Keratinocyte (primary cell): ENCODE data around the gene PYGM. TPM values are rescaled to one million over a fixed set of nuclear protein-coding genes. Genes with fewer than 3 reads are reported as not detected.

Experiments
- DNase-seq: peaks from one replicate; pipeline ENCODE4 v3.0.0-alpha.2; 2011; ENCODE audit warnings: low read depth, missing footprints, low spot score
- FAIRE-seq: peaks from 2 replicates; lab custom pipeline; 2011; peaks lifted over from hg19 to GRCh38; lab: Jason Lieb, UNC
- H2AFZ ChIP-seq: 2 replicates; pipeline ENCODE4 v1.6.0; 2012; ENCODE audit warnings: low read length, control low read depth, inconsistent platforms; ENCODE audit not compliant: control insufficient read depth
- H3K27ac ChIP-seq: 2 replicates; pipeline ENCODE4 v1.5.1; 2011; ENCODE audit warnings: low read length; ENCODE audit not compliant: control insufficient read depth, insufficient read depth
- H3K27me3 ChIP-seq: 3 replicates; pipeline ENCODE4 v1.6.0; 2011; ENCODE audit warnings: low read length; ENCODE audit not compliant: control insufficient read depth, insufficient read depth; ENCODE audit errors: extremely low read depth
- H3K36me3 ChIP-seq, 2 experiments: 2 replicates in 1 of 2; 3 replicates in 1 of 2; pipeline ENCODE4 v1.5.1; 2011; ENCODE audit warnings: low read length in 2 of 2, mild to moderate bottlenecking in 1 of 2; ENCODE audit not compliant: control insufficient read depth in 2 of 2, insufficient read depth in 2 of 2; ENCODE audit errors: extremely low read depth in 1 of 2
- H3K4me1 ChIP-seq: 3 replicates; pipeline ENCODE4 v1.5.1; 2011; ENCODE audit warnings: low read length; ENCODE audit not compliant: control insufficient read depth, insufficient read depth; ENCODE audit errors: extremely low read depth
- H3K4me2 ChIP-seq: 3 replicates; pipeline ENCODE4 v1.6.0; 2011; ENCODE audit warnings: low read depth, low read length; ENCODE audit not compliant: control insufficient read depth, insufficient read depth; ENCODE audit errors: extremely low read depth
- H3K4me3 ChIP-seq, 3 experiments: fragments of 200-600 bp in 1 of 3; sonication (generic) in 1 of 3; 2 replicates in 2 of 3; 3 replicates in 1 of 3; pipeline ENCODE4 v1.5.1; 2011 to 2016; ENCODE audit warnings: low read length in 3 of 3, mild to moderate bottlenecking in 3 of 3, control low read depth in 2 of 3, inconsistent platforms in 1 of 3, low read depth in 1 of 3, mixed read lengths in 1 of 3, mixed run types in 1 of 3, moderate library complexity in 1 of 3; ENCODE audit not compliant: control insufficient read depth in 2 of 3, insufficient read depth in 2 of 3; ENCODE audit errors: extremely low read depth in 1 of 3
- H3K79me2 ChIP-seq: 2 replicates; pipeline ENCODE4 v1.6.0; 2012; ENCODE audit warnings: low read length; ENCODE audit not compliant: control insufficient read depth, insufficient read depth
- H3K9ac ChIP-seq: 3 replicates; pipeline ENCODE4 v1.6.0; 2011; ENCODE audit warnings: low read length; ENCODE audit not compliant: control insufficient read depth, insufficient read depth; ENCODE audit errors: extremely low read depth
- H3K9me1 ChIP-seq: 3 replicates; pipeline ENCODE4 v1.6.0; 2011; ENCODE audit warnings: low read length; ENCODE audit not compliant: control insufficient read depth, insufficient read depth; ENCODE audit errors: extremely low read depth
- H3K9me3 ChIP-seq: 2 replicates; pipeline ENCODE4 v1.5.1; 2012; ENCODE audit warnings: low read depth, low read length; ENCODE audit not compliant: control insufficient read depth
- H4K20me1 ChIP-seq: 3 replicates; pipeline ENCODE4 v1.6.0; 2011; ENCODE audit warnings: low read length; ENCODE audit not compliant: control insufficient read depth, insufficient read depth; ENCODE audit errors: extremely low read depth
- EZH2 ChIP-seq: IDR thresholded peaks from one replicate; pipeline ENCODE4 v1.6.1; 2012; ENCODE audit warnings: inconsistent platforms, mild to moderate bottlenecking, low read length, moderate library complexity
- dilution Hi-C: fragments of 300-500 bp; cut with MboI; formaldehyde crosslinking; loops from one replicate; pipeline ENCODE4 v1.7.0; 2020; ENCODE audit warnings: low sequenced_read_pairs; ENCODE audit not compliant: extremely low pct_ligation_motif_present
- polyA plus RNA-seq, 5 experiments: library from polyadenylated mRNA; depleted of rRNA in 3 of 5; stranded (reverse) in 3 of 5; stranded (forward) in 1 of 5; unstranded in 1 of 5; fragments of >200 nt; gene quantifications; 1 replicate in 1 of 5; 2 replicates in 3 of 5; 3 replicates in 1 of 5; pipeline versions ENCODE4 v1.2.1 to v1.2.3, GENCODE V29; 2011 to 2012; ENCODE audit warnings: missing spikeins in 2 of 5, low read depth in 1 of 5, low replicate concordance in 1 of 5
- TF ChIP-seq, protein P1 (sequence below), 3 experiments: IDR thresholded peaks in 1 of 3; conservative IDR thresholded peaks in 1 of 3; optimal IDR thresholded peaks in 1 of 3; 2 replicates in 2 of 3; 3 replicates in 1 of 3; pipeline versions ENCODE3 to v1.5.1; 2011; ENCODE audit warnings: low read length in 3 of 3, mild to moderate bottlenecking in 3 of 3, moderate library complexity in 2 of 3, control low read depth in 1 of 3, inconsistent platforms in 1 of 3; ENCODE audit not compliant: insufficient read depth in 2 of 3; ENCODE audit errors: extremely low read depth in 1 of 3

The PYGM gene
- polyA plus RNA-seq, 1 donor (not counting 4 experiments of a cell fraction or from before 2014, with no cell fraction given): 0.05 TPM

DNA sequence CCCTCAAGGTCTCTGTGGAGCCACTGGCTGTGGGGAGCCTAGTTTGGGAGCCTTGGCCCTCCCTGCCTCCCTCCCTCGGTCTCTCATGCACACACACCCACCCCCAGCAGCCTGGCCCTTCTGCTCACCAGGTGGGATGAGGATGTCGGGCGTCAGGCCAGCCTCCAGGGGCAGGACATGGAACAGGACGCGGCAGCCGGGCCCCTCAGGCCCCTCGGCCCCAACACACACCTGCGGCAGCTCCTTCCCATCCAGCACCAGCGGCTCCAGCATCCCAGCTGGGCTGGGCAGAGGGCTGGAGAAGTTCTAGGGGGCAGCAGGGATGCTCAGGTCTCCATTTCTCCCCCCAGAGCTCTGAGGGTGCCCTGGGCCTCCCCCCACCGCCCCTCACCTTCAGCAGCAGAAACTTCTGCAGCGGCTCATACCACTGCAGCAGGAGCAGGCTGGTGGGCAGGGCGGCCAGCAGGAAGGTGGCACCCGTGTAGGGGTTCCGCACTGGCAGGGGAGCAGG lies 32.1 kb upstream of the PYGM start:
- H3K27me3 ChIP-seq: no peaks in the 10 kb centered on the region
- no peaks in the 10 kb centered on the region for H4K20me1 ChIP-seq
- H3K36me3 ChIP-seq: peaks cover 0 to 7% of the 10 kb centered on the region in 2 experiments
- no peak for TF ChIP-seq EZH2
- TF ChIP-seq, protein P1, sequence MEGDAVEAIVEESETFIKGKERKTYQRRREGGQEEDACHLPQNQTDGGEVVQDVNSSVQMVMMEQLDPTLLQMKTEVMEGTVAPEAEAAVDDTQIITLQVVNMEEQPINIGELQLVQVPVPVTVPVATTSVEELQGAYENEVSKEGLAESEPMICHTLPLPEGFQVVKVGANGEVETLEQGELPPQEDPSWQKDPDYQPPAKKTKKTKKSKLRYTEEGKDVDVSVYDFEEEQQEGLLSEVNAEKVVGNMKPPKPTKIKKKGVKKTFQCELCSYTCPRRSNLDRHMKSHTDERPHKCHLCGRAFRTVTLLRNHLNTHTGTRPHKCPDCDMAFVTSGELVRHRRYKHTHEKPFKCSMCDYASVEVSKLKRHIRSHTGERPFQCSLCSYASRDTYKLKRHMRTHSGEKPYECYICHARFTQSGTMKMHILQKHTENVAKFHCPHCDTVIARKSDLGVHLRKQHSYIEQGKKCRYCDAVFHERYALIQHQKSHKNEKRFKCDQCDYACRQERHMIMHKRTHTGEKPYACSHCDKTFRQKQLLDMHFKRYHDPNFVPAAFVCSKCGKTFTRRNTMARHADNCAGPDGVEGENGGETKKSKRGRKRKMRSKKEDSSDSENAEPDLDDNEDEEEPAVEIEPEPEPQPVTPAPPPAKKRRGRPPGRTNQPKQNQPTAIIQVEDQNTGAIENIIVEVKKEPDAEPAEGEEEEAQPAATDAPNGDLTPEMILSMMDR (optimal IDR thresholded peaks at IDR 0.05 in 1 of 3, IDR thresholded peaks at IDR 0.05 in 1 of 3, conservative IDR thresholded peaks at IDR 0.05 in 1 of 3; ENCODE audit: extremely low read depth in 1 of 3, insufficient read depth in 2 of 3, low read length in 3 of 3): no peak
- H2AFZ ChIP-seq: no peak overlapping the region
- H3K79me2 ChIP-seq: no peaks in the 10 kb centered on the region
- FAIRE-seq (no peak), DNase-seq (no peak)
- dilution Hi-C loops: no loop called here
- H3K4me3 ChIP-seq: no peak overlapping the region
- H3K9me1 ChIP-seq: peaks cover 2% of the 10 kb centered on the region
- H3K9ac ChIP-seq: no peak overlapping the region
- no peak overlapping the region for H3K27ac ChIP-seq
- H3K4me2 ChIP-seq: no peak overlapping the region
- H3K9me3 ChIP-seq: no peaks in the 10 kb centered on the region
- no peaks in the 10 kb centered on the region for H3K4me1 ChIP-seq

DNA sequence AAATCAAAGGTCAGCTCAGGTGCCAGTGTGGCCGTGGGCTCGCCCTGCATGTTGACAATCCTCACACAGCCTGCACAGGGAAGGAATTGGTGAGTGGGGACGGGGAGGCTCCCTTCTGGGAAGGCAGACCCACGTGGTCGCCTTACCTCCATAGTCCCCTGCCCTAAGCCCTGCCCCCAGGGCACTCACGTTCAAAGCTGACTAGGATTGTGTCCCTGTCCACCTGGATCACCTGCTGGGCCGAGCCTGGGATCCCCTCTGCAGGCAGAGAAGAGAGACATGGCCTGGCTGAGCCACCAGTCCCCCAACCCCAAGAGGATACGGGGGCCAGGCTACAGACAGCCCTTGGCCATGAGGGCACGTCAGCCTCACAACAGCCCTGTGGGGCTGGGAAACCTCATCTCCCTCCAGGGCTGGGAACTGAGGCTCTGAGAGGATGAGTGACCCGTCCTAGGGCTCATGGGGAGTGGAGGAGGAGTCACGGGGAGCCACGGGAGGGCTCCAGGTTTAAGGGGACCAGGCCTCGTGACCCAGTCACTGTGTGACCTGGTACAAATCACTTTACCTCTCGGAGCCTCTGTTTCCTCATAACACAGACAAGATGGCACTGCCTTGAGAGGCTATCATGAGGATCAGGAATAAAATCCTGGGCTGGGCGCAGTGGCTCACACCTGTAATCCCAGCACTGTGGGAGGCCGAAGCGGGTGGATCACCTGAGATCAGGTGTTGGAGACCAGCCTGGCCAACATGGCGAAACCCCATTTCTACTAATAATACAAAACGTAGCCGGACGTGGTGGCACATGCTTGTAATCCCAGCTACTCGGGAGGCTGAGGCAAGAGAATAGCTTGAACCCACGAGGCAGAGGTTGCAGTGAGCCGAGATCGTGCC lies 30.7 kb upstream of the PYGM start:
- FAIRE-seq (no peak), DNase-seq (no peak)
- no peaks in the 10 kb centered on the region for H3K4me1 ChIP-seq
- dilution Hi-C loops: no loop called here
- no peak overlapping the region for H3K4me3 ChIP-seq
- H3K27me3 ChIP-seq: no peaks in the 10 kb centered on the region
- no peaks in the 10 kb centered on the region for H3K9me3 ChIP-seq
- no peaks in the 10 kb centered on the region for H3K79me2 ChIP-seq
- no peaks in the 10 kb centered on the region for H4K20me1 ChIP-seq
- peaks cover 0 to 6% of the 10 kb centered on the region in 2 experiments for H3K36me3 ChIP-seq
- H2AFZ ChIP-seq: no peak overlapping the region
- TF ChIP-seq, protein P1 (optimal IDR thresholded peaks at IDR 0.05 in 1 of 3, IDR thresholded peaks at IDR 0.05 in 1 of 3, conservative IDR thresholded peaks at IDR 0.05 in 1 of 3; ENCODE audit: extremely low read depth in 1 of 3, insufficient read depth in 2 of 3, low read length in 3 of 3): no peak
- TF ChIP-seq EZH2: no peak
- no peak overlapping the region for H3K4me2 ChIP-seq
- no peak overlapping the region for H3K9ac ChIP-seq
- H3K9me1 ChIP-seq: peaks cover 2% of the 10 kb centered on the region
- H3K27ac ChIP-seq: no peak overlapping the region
